Left lobe of liver (tissue), 2 donors: ENCODE data around the gene FRY. TPM values are rescaled to one million over a fixed set of nuclear protein-coding genes. Genes with fewer than 3 reads are reported as not detected.

ENCODE experiments used
- ATAC-seq: fragments of 200-7000 bp; cut with Tn5 transposase; one replicate; pipeline ENCODE4 v1.9.1; 2020; ENCODE audit warnings: mild to moderate bottlenecking, moderate library complexity
- DNase-seq: peaks from one replicate; pipeline ENCODE4 v3.0.0-alpha.2; 2020; ENCODE audit warnings: low spot score
- total RNA-seq: library from RNA; stranded (reverse); gene quantifications from one replicate; pipeline ENCODE4 v1.2.1, GENCODE V29; 2021
- donor health status: DM: no; HTN: no; CAD: no; lungs with moderate emphysema.
- donor health status: DM: no; HTN: yes; CAD: no.

FRY gene
- total RNA-seq, 1 donor from 2014 or later: 15.1 TPM

DNA sequence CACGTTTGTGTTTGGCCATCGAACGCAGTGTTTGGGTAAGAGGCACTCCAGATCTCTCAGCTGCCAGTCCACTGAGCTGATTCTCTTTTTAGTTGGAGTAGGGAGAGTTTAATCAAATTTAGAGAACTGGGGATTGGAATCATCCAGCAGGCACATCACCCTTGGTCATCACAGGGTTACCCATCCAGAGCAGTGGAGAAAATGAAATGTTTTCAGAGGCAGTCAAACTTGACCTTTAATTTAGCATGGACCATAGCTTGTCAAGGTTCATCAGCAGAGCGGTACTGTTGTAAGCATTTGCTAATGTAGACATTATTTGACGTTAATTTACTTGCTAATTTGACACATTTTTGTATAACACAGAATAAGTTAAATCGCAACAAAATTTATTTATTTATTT, 18.4 kb upstream of the FRY start:
- DNase-seq (no peak), ATAC-seq (no peak)

DNA sequence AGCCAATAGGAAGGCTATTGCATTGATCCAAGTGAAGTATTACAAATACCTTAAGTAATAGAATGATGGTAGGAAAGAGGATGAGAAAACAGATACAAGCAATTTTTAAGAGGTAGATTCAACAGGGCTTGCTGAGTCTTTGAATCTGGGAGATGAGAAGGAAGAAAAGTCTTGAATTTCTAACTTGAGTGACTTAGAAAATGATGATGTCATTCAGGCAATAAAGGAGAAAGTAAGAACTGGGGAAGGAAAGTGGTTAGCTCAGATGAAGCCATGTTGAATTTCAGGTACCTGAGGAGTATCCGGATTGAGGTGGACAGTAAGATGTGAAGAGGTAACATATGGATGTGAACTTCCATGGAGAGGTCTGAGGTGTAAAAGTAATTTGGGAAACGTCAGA, 15.5 kb upstream of the FRY start:
- DNase-seq: no peak

DNA sequence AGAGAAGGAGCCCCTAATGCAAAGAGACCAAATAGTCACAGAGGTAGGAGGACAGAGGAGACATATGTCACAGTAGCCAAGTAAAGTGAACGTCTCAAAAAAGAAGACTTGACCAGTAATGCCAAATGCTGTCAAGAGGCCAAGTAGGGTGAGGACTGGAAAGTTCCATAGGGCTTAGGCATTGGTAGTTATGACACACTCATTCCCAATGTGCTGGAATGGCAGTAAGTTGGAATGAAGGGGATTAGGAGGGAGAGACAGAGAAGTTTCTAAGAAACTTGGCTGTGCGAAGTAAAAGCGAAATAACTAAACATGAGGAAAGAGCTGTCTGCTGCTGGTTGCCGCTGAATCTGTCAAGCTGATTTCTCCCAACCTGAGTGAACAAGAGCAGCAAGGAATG, 14.9 kb upstream of the FRY start:
- DNase-seq (no peak), ATAC-seq (no peak)

More for the DNA sequence above, 15.5 kb upstream of the FRY start:
- no peak for ATAC-seq

DNA sequence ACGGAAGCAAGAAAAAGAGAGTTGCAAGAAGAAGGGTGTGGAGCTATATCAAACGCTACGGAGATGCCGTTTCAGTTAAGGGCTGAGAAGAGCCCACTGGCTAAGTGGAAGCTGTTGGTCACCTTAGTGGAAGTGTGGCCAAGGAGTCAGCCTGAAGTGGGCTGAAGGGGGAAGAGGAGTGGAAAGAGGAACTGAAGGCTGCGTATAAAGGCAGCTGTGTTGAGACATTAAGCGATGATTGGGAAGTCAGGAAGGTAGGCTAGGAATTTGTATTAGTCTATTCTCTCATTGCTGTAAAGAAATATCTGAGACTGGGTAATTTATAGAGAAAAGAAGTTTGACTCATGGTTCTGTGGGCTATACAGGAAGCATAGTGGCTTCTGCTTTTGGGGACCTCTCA, 14.1 kb upstream of the FRY start:
- no peak for ATAC-seq
- DNase-seq: no peak

DNA sequence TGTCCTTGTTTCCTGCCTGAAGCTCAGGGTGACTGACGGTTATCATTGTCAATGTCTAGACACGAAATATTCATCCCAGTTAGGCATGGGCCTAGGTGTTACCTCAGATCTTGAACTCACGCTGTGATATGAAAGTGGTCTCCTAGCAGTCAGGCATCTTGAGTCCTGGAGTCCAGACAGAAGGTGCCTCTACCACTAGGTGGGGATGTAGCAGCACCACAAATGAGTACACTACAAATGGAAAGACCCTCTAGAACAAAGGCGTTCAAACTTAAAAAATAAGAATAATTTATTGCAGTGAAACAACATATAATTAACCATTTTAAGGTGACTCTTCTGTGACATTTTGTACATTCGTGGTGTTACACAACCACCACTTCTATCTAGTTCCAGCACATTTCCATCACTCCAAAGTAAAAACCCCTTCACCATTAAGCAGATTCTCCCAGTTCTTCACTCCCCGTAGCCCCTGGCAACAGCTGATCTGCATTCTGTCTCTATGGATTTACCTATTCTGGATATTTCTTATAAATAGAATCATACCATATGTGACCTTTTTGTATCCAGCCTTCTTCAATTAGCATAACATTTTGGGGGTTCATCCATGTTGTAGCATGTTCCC, 11.9 kb upstream of the FRY start:
- DNase-seq: no peak
- peak; percentile 86 for ATAC-seq

DNA sequence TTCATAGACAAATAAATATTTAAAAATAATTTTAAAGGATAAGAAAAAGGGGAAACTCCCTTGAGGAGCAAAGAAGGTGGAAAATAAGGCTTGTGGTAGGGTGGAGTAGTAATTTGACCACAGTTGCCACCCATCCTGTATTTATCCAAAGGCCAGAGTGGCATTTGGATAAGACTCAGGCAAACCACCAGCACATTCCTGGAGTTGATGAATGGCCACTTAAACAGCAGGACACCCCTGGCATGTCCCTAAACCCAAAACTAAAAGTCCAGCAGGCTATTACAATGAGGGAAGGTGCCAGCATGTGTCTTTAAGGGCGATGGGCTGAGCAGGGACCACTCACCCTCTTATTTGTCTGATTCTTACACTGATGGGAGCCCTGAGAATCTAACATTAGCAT, 9.8 kb upstream of the FRY start:
- DNase-seq (no peak), ATAC-seq (no peak)

DNA sequence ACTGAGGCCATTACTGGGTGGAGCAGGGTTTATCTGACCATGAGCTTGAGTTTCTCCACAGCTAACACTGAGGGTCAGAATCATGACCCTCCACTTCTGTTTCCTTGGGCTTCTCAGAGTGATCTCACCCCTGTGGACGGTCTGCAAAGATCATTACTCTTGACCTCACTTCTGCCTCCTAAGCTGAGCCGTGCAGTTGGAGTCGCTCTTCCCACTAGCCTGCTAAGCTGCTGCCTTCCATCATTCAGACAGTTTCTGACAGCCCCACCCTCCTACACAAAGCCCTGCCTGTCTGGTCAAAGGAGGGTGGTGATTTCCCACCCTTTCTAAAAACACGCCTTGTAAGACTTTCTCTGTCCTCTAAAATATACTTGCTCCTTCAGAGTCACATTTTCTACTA, 9.3 kb upstream of the FRY start:
- ATAC-seq (no peak), DNase-seq (no peak)

DNA sequence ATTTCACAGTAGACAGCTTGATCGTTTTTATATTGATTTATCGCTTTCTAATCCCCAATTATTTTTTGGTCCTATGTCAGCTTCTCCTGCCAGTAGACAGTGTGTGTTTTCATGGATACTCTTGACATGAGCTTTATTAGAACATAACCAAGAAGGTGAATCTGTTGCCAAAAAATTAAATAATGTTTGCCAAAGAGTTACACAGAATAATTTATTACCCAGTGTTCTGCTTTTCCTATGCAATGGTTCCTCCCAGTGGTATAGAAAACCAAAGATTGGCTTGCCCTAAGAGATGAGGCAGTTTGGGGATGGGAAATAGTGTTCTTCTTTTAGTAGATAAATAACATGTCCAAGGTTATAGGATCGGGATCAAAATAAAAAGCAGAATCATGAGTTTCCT, 8.5 kb upstream of the FRY start:
- DNase-seq: no peak
- no peak for ATAC-seq

DNA sequence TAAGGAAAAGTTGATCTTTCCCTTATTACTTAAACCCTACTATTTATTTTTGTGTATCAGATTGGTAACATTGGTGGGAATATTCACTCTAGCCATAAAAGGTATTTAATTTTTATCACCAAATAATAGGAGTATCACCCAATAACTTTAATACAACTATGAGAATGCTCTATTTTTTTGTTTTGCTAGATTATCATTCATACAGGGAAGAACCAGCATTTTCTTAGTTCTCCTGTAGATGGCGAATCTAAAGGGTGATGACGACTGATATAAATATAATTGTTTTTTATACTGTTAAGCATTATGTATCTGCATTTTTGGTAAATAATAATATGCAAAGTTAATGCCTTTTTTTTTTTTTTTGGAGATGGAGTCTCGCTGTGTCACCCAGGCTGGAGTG, 7.9 kb upstream of the FRY start:
- ATAC-seq (no peak), DNase-seq (no peak)

DNA sequence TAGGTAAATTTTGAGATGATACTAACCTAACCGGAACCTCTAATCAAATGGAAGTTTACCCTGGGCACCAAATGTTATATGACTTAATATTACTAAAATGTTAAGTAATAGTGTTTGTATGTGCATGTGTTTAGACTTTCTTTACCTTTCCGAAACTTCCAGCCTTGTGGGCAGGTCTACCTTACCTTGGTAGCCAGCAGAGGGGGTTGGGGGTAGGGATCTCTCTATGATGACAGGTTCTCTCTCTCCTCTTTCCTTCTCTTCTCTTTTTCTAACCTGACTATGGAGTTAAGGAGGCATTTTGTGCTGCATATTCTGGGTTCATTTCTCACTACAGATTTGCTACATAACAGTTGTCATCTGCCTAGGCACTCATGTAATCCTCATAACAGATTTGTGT, 6.8 kb upstream of the FRY start:
- ATAC-seq (no peak), DNase-seq (no peak)

DNA sequence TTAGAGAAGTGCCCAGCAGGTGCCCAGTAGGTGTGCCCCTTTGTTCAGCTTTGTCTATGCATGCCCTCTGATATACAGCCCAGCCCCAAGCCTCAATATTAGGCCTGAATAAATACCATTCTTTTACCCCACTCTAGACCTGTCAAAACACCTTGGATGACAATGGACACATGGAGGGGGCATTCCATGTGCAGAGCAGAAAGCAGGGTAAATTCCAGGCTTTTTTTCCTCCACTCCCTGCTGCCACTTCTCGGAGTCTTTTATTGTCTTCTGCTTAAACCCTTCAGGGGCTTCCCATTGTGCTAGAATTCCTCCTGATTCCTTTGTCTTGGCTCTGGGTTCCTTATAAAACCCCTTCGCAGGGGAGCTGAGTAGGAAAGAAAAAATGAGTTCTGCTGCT, 5.8 kb upstream of the FRY start:
- no peak for DNase-seq
- no peak for ATAC-seq

DNA sequence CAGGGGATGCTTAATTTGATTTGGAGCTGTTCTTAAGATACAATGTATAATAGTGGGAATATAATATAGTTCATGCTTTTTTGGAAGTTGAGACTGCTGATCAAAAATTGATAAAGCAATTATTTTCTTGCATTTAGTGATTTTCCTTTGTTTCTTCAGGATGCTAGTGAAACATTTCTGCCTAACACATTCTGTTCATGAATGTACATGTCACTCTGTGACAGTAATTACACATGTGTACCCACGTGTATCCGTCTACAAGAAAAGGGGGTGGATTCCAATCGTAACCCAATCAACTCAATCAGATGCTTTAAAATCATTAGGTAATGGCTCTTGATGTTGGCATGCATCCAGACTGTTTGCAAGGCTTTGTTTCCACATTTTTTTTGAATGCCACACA, 5.0 kb upstream of the FRY start:
- DNase-seq (no peak), ATAC-seq (no peak)

DNA sequence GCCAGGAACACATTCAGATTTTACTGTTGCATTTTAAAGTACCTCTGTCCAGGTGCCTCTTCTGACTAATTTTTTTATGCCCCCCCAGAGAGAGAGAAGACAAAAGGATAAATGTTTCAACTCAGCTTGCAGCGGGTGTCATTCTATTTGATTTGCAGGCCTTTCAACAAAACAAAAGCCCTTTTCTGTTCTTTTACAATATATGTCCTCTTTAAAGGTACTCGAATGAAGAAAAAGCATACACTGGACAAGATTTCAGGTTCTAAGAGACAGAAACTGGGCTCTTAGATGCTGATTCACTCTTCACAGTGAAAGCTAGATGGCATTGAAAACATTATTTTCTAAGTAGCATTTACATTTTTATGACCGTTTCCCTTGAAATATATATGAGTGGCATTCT, 2.9 kb upstream of the FRY start:
- ATAC-seq (no peak), DNase-seq (no peak)

DNA sequence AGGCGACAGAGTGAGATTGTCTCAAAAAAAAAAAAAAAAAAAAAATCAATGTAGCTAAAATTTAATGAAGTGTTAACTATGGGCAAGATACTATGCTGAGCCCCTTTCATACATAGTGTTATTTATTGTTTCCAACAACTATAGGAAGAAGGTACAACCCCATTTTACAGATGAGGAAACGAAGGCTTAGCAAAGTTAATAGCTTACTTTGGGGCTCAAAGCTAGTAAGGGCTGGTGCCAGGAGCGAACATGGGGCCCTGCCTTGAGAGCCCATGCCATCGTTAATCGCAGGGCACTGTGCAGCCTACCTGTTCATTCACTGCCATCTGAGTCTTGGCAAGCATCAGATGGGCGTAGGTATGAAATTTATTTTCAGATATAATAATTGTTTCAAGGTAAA, 1.9 kb upstream of the FRY start:
- no peak for DNase-seq
- ATAC-seq: no peak

DNA sequence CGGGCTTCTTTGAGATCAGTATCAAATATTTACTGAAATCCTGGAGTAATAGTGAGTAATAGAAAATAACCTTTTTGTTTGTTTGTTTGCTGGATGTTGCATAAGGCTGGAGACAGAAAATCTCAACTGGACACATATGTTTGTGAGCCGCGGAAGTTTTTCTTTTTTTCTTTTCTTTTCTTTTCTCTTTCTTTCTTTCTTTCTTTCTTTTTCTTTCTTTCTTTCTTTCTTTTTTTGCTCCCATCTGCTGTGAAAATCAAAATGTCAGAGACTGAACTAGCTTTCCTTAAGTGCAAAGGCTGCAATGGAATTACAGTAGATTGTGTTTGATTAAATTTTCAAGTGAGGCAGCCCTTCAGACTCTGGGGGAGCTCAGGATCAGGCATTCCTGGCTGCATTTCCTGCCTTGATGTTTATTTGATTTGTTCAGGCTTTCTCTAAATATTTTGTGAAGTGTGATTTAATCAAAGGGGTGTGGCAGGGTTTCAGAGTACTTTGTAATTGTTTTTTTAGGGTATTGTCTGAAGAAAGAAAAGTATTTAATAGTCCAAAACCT, 319 bp downstream of the FRY start:
- ATAC-seq (no peak), DNase-seq (no peak)

DNA sequence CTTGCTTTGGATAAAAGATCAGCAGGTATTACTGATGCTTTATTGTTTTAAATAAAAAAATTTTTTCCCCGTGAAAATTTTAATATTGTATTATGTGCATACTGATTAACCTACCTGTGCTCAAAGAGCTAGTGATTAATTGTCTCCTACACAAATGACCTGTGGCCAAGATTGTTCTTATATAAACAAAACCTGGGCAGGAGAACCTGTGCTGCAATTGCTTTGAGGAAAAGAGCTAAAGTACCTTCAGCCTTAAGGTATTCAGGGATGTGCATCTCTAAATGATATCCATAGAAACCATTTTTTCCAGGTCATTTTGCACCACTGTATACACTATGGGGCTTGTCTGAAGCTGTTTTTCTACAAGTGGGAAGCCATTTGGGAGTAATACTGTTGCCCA, 1.2 kb downstream of the FRY start:
- DNase-seq (no peak), ATAC-seq (no peak)

DNA sequence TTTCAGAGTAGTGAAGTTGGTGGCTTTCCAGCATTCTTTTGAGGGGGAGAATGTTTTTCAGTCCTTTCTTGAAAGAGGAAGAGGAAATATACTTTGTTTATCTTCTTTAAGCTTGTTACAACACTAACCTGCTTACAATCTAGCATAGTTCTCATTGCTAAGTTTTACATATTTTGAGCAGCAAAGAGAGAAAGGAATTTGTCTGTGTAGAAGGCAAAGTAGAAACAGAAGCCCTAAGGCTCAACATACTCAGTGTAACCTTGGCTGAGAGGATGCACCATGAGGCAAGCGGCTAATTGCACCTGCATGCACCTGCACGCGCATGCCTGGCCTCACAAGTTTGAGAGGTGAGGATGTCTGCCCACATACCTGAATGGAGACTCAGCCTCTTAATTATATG, 2.2 kb downstream of the FRY start:
- no peak for ATAC-seq
- DNase-seq: no peak

DNA sequence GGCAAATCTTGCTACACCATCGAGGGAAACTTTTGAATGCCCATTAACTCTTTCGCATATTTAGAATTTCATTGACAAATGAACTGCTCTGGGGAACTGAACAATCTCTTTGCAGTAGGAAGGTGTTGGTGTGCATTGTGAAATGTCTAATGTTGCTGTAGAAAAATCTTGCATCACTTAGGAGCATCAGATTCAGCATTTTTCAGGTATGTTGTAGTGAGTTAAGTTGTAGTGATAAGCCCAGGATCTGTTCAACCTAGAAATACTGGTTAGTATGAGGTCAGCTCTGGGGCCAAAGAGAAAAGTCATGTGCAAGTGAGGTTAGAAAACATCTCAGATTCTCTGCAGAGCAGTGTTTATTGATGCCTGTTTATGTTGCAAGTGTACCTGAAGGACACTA, 4.1 kb downstream of the FRY start:
- ATAC-seq: no peak

DNA sequence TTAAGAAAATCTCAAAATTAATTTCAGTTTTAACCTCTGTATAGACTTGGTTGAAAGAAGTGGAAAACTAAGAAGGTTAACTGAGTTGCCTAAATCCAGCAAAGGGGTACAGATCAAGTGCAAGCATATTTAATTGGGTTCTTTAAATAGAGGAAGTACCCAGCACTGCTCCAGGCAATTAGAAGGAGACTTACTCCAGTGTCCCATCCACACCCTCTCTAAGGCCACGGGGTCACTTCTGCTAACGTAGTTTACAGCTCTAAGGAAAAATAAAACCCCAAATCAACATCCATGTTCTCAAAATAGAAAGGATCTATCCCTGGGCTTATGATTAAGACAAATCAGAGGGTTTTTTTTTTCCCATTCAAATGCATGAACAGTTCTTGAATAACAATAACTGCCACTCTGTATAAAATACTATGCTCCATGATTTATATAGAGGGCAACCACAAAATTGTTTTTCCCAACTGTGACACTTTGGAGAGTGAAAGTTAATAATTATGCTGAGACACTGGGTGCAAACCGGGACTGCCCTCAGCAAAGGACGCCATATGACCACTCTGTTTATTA, 4.6 kb downstream of the FRY start:
- ATAC-seq: peak; percentile 31

More for the DNA sequence above, 4.1 kb downstream of the FRY start:
- no peak for DNase-seq

DNA sequence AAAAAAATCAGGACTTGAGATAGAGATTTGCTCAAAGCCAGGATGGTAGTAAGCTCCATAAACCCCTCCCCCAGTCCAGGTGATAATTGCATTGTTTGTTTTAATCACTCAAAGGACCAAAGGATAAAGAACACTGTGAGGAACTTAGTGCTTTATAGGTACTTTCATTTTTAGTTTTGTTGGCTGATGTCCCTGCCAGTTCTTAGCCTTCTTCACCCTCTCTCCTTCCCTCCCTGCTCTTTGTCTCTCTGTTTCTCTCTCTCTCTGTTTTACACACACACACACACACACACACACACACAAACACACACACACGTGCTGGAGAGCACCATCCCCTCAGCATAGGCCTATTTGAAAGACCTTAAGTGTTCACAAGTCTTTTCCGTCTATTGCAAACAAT, 5.2 kb downstream of the FRY start:
- peak; percentile 62 for ATAC-seq
- no peak for DNase-seq

More for the DNA sequence above, 4.6 kb downstream of the FRY start:
- no peak for DNase-seq

DNA sequence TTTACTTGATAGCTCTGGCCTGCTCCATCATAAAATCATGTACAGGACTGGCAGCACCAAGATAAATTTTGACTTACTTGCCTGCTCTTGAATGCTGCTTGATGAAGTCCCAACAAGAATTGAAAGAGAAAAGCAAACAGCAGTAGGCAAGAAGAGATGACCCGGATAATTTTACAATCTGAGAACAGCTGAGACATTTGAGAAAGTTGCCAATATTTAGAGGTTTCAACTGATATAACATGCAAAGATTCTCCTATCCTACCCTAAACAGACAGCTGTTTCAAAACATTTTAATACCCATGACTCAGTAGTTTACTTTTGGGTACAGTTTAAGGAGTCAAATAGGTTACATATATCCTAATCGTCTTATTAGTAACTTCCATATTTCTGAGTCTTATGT, 5.9 kb downstream of the FRY start:
- ATAC-seq: no peak
- DNase-seq: no peak

DNA sequence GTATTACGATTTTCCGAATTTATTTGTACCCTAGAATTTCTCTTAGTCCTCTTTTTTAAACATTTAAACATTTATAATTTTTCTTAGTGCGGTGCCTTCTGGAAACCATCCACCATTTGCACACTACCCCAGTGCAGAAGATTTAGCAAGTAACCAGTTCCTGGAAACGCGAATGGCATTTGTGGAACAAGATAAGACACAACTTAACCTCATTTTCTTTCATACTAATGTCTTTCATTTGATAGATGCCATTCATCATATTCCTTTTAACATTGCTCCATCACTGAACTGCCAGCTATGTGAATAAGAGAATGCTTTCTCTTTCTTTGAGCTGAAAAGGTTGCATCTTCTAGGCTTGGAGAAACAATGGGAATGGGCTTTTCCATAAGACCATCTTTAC, 6.8 kb downstream of the FRY start:
- no peak for DNase-seq
- ATAC-seq: no peak

DNA sequence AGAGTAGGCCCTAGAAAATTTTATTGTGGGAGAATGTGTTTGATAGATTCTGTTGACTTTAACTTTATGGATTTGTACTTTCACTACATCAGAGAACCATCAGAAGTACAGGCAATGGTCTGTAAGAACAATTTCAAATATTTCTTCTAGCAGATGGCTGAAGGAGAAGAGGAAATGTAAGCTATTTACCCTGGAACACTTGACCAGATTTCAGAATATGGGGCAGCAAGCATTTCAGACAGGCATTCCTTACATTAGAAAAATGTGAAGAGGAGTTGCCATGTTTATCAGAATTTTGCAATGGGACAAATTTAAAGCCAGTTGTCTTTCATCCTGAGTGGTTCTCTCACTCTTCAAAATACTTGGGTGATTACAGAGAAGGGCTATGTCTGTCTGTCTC, 7.5 kb downstream of the FRY start:
- DNase-seq (no peak), ATAC-seq (no peak)
